Measurements from ENCODE around the gene QSER1.
"Not testable (repeated sequence)": the region's sequence is repeated elsewhere in the genome, so short reads cannot be mapped to it uniquely, and the experiment has no call there.

QSER1 gene

DNA sequence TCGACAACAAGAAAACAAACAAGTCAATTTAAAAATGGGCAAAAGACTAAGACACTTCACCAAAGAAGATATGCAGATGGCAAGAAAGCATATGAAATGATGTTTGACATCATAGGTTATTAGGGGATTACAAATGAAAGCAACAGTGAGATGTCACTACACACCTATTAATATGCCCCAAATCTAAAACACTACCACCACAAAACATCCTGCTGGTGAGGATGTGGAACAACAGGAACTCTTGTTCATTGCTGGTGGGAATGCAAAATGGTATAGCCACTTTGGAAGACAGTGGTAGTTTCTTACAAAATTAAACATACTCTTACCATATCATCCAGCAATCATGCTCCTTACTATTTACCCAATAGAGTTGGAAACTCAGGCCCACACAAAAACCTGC is 33.9 kb upstream of the QSER1 start:
- TF ChIP-seq, protein P1, sequence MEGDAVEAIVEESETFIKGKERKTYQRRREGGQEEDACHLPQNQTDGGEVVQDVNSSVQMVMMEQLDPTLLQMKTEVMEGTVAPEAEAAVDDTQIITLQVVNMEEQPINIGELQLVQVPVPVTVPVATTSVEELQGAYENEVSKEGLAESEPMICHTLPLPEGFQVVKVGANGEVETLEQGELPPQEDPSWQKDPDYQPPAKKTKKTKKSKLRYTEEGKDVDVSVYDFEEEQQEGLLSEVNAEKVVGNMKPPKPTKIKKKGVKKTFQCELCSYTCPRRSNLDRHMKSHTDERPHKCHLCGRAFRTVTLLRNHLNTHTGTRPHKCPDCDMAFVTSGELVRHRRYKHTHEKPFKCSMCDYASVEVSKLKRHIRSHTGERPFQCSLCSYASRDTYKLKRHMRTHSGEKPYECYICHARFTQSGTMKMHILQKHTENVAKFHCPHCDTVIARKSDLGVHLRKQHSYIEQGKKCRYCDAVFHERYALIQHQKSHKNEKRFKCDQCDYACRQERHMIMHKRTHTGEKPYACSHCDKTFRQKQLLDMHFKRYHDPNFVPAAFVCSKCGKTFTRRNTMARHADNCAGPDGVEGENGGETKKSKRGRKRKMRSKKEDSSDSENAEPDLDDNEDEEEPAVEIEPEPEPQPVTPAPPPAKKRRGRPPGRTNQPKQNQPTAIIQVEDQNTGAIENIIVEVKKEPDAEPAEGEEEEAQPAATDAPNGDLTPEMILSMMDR (IDR thresholded peaks at IDR 0.05; ENCODE audit: low read depth, low read length), result no peak
- no peak overlapping the region for H3K4me3 ChIP-seq (ENCODE audit: low read depth, low read length)

DNA sequence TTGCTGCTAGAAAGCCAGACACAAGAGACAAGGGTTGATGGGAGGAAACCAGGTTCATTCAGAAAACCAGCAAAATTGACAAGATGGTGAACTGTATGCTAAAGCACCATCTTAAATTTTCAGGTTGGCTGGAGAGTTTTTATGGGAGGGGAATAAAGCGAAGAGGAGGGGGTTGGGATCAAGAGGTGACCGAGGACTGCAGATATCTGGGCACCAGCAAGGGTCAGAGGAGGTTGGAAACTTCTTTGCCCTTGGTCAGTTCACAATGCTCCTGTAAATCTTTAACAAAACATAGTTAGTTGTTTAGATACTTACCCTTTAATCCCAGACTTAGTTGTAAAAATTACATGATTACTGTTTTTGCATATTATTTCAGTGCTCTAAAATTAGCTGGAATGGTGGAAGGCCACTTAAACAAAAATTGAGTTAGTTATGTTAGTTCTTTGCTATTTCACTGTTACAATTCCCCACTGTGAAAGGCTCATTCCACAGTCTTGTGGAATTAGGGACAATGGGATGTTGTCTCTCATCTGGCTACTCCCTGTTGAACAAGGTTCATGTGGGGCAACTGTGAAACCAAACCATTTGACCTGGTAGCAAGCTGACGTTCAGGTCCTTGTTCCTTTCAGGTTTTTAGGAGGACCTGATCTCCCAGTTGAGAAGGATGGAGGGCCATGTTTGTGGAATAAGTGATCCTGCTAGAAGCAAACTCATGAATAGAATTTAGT is 30.6 kb upstream of the QSER1 start:
- H3K4me3 ChIP-seq (ENCODE audit: low read depth, low read length), result no peak overlapping the region
- TF ChIP-seq, protein P1 (IDR thresholded peaks at IDR 0.05; ENCODE audit: low read depth, low read length), result no peak

DNA sequence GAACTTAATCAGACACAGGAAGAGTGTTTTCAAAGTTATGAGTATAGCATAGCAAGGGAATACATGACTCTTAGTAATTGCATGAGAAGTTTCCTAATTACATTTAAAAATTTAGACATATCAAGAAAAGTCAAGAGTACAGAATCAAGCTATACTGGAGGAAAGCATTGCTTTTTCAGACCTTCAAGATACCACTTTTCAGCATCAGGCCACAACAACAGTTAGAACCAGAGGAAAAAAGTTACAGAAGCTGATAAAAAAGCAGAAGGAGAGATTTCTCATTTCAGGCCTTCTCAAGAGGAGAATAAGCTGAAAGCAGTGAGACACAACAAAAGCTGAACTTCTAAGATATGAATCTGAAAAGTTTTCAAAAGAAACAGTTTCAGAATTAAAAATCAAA is 28.1 kb upstream of the QSER1 start:
- TF ChIP-seq, protein P1 (IDR thresholded peaks at IDR 0.05; ENCODE audit: low read depth, low read length), result no peak
- no peak overlapping the region for H3K4me3 ChIP-seq (ENCODE audit: low read depth, low read length)

DNA sequence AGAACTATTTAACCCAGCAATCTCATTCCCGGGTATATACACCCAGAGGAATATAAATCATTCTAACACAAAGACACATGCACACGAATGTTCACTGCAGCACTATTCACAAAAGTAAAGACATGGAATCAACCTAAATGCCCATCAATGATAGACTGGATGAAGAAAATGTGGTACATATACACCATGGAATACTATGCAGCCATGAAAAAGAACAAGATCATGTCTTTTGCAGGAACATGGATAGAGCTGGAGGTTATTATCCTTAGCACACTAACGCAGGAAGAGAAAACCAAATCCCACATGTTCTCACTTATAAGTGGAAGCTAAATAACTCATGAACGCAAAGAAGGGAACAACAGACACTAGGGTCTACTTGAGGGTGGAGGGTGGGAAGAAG is 23.9 kb upstream of the QSER1 start:
- not testable (repeated sequence) for H3K4me3 ChIP-seq (ENCODE audit: low read depth, low read length)

DNA sequence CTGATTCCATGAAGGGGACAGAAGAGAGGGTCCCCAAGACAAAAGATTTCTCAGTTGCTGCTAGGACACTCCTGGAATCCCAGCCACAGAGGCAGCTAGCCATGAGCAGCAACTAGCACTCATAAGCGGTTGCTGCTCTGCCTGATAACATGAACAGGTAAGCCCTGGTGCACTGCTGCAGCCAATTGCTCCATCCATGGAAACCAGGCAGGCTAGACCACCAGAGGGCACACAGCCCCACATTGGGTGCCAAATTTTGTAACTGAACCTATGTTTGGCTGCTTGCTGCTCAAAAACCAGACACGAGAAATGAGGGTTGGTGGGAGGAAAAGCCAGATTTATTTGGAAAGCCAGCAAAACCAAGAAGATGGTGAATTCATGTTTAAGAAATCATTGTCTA is 21.9 kb upstream of the QSER1 start:
- H3K4me3 ChIP-seq (ENCODE audit: low read depth, low read length), result no peak overlapping the region
- TF ChIP-seq, protein P1 (IDR thresholded peaks at IDR 0.05; ENCODE audit: low read depth, low read length), result peak; percentile 9; the same call in 1 of the 2 replicates

DNA sequence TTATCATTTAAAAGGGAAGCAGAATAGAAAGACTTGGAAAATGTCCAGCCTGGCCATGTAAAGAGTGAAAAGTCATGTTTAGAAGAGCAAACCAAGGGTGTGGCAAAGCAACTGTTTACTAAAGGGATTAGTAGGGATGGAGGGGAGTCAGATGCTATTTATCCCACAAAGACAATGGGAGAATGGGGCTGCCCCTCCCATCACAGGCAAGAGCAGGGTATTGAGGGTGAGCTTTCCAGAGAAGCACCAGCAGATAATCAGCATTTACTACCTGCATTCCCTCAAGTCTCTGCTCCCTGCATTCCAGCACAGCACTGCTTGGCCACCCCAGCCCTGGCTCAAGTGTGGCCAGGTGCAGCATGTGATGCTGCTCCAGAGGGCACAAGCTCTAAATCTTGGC is 18.5 kb upstream of the QSER1 start:
- H3K4me3 ChIP-seq (ENCODE audit: low read depth, low read length), result no peak overlapping the region
- TF ChIP-seq, protein P1 (IDR thresholded peaks at IDR 0.05; ENCODE audit: low read depth, low read length), result no peak

DNA sequence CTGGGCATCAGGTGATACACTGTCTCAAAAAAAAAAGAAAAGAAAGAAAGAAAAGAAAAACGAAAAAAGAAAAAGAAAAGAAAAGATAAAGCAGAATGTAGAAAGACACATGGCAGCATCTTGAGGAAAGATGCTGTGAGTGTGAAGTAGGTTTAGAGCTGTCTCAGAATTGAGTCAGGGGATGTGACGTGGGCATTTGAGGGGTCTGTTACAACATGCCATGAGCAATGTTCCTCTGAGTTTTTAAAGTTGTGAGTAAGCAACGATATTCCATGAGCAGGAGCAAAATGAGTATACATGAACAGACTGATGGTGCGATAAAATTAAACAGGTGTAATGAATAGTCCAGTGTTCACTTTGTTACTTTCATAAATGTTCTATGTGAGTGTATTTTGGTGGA is 11.3 kb upstream of the QSER1 start:
- H3K4me3 ChIP-seq (ENCODE audit: low read depth, low read length), result no peak overlapping the region
- TF ChIP-seq, protein P1 (IDR thresholded peaks at IDR 0.05; ENCODE audit: low read depth, low read length), result no peak

DNA sequence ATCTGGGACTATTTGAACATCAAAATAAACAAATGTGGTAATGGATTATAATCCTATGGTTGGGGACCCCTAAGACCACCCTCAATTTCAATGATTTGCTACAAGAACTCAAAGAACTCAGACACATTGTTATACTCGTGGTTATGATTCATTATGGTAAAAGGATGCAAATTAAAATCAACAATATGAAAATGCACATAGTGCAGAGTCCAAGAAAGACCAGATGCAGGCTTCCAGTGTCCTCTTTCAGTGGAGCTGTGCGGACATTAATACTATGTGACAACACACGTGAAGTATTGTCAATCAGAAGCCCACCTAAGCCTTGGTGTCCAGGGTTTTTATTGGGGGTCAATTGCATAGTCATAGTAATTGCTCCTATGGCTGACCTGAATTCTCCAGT is 9.2 kb upstream of the QSER1 start:
- TF ChIP-seq, protein P1 (IDR thresholded peaks at IDR 0.05; ENCODE audit: low read depth, low read length), result no peak

More for the DNA sequence above, 9.2 kb upstream of the QSER1 start:
- no peak overlapping the region for H3K4me3 ChIP-seq (ENCODE audit: low read depth, low read length)

Data from WI38 (cell line).